Posterior cingulate gyrus (tissue), 11 donors: ENCODE measurements around the gene GDPD1.
"Not testable (repeated sequence)": the region's sequence is repeated elsewhere in the genome, so short reads cannot be mapped to it uniquely, and the experiment has no call there.

Experiments used
- DNase-seq, 10 donors: peaks; one replicate each; pipeline versions ENCODE4 v3.0.0 to v3.0.0-alpha.2; 2020 to 2021; ENCODE audit warnings: mixed read lengths in 3 of 10
- intact Hi-C: fragments of 100-400 bp; cut with DNase I; formaldehyde crosslinking; loops from one replicate; pipeline ENCODE4 v1.15.1; 2023

GDPD1 gene

DNA sequence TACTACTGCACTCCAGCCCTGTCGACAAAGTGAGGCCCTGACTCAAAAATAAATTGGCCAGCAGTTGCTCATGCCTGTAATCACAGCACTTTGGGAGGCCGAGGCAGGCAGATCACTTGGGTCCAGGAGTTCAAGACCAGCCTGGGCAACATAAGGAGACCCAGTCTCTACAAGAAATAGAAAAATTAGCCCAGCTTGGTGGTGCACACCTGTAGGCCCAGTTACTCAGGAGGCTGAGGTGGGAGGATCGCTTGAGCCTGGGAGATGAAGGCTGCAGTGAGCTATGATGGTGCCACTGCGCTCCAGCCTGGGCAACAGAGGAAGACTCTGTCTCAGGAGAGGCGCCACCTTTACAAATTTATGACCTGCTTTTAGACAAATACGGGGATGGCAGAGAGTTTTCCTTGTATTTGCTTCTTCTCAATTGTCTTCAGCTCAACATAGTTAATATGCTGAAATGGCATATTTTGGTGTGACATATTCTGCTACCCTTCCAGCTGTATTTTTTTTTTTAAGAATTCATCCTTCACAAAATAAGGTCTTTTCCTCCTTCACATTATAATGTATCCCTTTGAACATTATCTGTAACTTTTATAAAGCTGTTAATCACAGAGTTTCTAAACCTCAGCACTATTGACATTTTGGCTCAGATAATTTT, 90.1 kb downstream of the GDPD1 start:
- DNase-seq, result no peak
- intact Hi-C loops, result loop anchor here (2.0 kb wide), 1 partner anchor 248 kb away; no protein-coding TSS in a partner anchor

DNA sequence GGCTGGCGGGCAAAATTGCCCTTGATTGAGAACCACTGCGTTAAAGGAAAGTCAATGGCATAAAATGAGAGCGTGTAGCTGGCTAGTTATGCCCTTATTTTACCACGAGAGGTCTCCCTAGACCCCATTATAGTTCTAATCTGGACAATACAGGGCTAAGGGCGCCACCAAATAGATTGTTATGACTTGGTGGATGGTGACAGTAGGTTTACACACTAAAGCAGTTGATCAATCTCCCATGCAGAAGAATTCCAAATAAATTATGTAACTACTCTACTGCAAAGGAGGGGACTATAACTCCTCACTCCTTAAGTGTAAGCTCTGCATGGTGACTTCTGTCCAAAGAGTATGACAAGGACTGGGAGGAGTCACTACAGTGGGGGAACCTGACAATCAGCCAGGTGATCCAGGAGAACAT, 90.7 kb downstream of the GDPD1 start:
- intact Hi-C loops, result loop anchor here (1.0 to 2.0 kb wide), 2 partner anchors 130 to 248 kb away; no protein-coding TSS in a partner anchor
- peak in 2 of 10 donors; percentile 13 to 37 for DNase-seq

DNA sequence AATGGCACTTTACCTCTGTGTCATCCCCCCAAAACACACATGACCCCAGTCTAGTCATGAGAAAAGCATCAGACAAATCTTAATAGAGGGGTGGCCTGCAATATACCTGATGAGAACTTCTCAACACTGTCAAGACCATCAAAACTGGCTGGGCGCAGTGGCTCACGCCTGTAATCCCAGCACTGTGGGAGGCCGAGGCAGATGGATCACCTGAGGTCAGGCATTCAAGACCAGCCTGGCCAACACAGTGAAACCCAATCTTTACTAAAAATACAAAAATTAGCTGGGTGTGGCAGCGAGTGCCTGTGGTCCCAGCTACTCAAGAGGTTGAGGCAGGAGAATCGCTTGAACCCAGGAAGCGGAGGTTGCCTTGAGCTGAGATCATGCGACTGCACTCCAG, 91.2 kb downstream of the GDPD1 start:
- intact Hi-C loops, result loop anchor here (1.0 to 2.0 kb wide), 2 partner anchors 130 to 247 kb away; no protein-coding TSS in a partner anchor
- not testable (repeated sequence) for DNase-seq

DNA sequence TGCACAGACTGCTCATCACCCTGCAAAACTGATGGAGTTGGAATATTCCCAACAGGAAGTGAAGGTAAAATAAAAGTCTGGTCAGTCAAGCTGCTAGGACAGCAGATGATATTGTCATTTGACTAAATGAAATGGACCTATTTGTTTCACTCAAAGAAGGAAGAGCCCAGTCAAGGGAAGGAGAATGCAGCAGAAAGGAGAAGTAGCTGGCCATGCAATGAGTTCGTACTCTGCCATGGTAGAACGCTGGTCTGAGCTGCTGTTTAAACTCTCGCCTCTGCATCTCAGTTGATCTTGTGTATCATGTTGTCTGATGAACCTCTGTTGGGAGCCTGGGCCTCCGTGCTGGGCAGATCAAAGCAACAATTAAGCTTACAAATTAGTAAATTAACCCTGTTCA, 95.6 kb downstream of the GDPD1 start:
- intact Hi-C loops, result no loop called here
- DNase-seq, result no peak
